COLO668 (cell line): ENCODE data around the gene CRNKL1.

Source experiments
- DNase-seq: peaks from one replicate; lab custom pipeline; 2025; ENCODE audit not compliant: unreplicated experiment; lab: John Stamatoyannopoulos, UW

CRNKL1 gene

GRCh38 chr20:20052074-20052970, at the start of gene CRNKL1, which contains the start of gene CFAP61:
Gene CRNKL1, minus strand, starts transcription at chr20:20052466. Its CDS starts 124 bp downstream, at chr20:20052342.
Gene CFAP61, plus strand, starts transcription at chr20:20052532. Its CDS starts 4,122 bp downstream, at chr20:20056654.
- DNase-seq, result peak; percentile 97

DNA sequence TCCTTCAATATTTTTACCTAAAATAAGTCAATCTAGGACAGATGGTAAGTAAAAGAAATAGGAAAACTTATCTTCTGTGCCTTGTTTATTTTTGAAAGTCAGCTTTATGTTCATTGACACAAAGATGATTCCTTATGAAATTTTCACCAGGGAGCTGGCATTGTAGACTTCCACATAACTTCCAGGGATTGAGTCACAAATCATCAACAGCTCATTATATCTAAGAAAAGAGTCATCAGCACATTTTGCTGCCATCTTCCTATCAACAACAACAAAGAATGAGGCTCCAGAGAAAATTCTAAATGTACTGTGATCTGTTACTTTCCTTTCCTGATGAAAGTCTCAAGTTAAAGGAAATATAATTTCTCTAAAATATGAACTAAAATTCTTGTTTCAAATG, 48.6 kb upstream of the CRNKL1 start:
- no peak for DNase-seq

DNA sequence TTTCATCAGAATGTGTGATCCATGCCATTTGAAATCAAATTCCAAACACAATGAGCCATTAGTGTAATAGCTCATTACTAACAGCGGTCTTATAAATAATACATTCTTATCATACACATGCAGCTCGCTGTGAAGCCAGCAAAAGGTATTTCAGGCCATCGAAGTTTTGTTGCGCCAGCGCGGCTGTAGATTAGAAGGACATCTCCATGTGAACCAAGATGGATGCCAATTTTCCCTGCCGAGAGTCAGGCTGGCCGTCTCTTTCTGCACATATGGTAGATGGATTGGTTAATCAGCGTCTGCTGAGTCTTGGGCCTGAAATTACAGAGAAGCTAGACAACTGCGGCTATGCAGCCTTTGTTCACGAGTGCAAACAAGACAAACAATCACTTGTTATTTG, 44.2 kb upstream of the CRNKL1 start:
- no peak for DNase-seq

DNA sequence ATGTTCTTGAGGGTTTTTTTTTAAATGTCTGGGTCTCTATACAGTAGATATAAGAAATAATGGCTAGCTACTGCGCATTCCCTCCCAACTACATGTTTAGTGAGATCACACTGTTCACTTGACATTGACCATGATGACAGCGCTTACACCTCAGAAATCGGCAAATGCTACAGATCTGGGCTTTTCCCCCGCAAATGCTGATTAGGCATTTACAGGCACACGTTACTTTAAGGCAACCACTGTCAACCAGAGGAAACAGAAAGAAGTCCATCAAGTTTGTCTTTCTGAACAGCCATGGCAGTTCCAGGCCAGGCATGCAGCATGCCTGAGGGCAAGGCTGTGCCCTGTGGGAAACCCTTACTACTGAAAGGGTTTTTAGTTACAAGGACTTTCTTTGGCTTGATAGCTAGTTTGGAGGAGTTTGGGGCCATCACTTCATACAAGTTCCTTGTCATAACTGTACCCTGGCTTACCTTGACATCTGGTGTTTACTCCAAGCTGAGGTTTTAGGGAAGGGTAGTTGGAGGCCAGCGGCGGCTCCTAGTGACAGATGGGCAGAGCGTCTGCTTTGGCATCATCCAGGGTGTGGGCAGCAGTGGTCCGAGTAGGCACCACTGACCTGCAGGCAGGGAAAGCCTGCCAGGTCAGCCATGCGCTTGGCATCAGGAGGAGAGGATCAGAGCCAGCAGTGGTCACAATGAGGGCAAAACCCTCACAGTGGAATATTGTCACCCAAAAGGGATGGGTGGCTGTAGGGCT, 43.0 kb upstream of the CRNKL1 start:
- no peak for DNase-seq

DNA sequence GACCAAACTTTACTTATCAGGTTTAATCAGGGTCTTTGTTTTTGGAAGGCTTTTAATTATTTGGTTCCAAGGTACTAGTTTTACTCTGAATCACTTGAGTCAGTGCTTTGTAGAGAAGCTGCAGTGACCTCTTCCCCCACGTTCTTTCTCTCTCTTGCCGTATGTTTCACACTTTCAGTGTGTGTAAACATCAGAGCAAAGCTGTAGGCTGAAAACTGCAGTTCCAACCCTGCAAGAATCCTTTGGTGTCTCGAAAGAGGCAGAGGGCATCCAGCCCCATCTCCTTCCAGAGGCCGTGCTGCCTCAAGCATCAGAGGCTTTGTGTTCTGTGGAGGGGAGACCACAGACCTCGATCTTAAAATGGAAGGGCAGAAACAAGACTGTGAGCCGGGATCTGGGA, 42.1 kb upstream of the CRNKL1 start:
- no peak for DNase-seq

- DNase-seq, result no peak
These were observed 40.6 kb upstream of the CRNKL1 start for GRCh38 chr20:20092827-20093226.

DNA sequence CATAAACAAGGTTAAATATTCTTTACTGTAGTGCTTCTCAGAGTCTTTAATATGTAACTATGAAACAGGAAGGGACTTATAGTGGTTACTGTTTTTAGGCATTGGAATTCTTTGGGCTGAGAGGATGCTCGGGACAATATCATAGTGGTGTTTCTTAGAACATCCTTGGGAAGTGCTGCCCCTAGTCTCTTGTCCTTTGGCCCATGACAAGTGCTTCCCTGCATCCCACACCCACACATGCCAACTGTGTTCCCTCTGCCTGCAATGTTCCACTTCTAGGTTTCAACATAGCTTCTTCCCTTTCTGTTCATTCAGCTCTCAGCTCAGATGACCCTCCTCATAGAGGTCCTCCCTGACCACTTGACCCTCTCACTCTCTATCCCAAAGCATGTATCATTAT, 37.7 kb upstream of the CRNKL1 start:
- no peak for DNase-seq

GRCh38 chr20:20089018-20089417, 36.8 kb upstream of the CRNKL1 start:
- no peak for DNase-seq

GRCh38 chr20:20085812-20086211, 33.5 kb upstream of the CRNKL1 start:
- DNase-seq, result no peak

DNA sequence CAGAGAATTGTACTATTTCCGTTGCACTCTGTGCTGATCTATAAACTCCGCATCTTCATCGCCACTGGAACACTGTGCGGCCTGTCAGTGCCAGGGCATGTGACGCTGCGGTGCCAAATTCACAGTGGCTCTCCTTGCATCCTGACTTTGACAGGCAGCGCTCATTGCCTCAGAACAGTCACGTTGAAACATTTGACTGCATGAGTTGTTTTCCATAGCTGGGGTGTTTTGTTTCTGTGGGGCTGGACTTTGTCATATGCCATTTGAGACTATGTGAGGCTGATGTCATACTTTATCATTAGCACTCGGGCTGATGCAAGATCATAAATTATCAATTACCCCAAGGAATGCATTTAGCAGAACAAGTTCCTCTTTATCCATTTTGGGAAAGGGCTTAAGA, 32.8 kb upstream of the CRNKL1 start:
- peak; percentile 24 for DNase-seq

DNA sequence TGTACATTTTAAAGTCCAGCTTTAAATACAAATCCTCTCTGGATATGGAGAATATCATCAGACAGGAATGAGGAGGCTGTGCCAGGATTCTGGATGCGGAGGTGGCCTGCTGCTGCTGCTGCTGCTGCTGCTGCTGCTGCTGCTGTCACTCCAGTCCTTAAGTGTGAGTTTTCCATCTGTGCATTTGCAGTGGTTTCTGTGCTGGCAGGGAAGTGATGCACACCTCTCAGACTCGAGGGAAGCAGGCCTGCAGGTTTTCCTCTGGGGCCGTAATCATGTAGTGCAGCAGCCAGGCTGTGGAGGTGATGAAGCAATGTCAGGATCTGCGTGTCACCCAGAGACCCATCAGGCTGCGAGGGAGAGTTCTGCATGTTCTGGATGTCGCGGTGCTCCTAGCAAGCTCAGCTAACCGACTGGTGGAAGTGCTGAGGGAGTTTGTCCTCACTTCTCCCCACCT, 32.1 kb upstream of the CRNKL1 start:
- DNase-seq, result no peak

DNA sequence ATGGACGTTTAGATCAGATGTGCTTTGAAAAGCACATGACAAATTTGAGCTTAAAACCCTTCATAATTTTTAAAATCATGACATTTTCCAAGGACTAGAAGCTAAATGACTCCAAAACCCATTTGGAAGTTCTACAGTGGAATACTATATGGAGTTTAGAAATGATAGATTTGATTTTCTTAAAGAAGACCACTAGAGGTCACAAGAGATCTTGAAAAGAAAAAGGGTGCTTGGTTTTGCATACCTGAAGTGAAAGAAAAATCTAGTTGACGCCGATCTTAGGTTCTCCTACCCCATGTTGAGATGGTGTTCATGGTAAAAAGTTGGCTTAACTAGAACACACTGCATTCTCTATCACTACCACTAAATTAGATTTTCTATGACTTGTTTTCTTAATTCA, 31.5 kb upstream of the CRNKL1 start:
- DNase-seq, result no peak

- peak; percentile 50 for DNase-seq
These were observed 27.0 kb upstream of the CRNKL1 start for GRCh38 chr20:20079102-20079784.

DNA sequence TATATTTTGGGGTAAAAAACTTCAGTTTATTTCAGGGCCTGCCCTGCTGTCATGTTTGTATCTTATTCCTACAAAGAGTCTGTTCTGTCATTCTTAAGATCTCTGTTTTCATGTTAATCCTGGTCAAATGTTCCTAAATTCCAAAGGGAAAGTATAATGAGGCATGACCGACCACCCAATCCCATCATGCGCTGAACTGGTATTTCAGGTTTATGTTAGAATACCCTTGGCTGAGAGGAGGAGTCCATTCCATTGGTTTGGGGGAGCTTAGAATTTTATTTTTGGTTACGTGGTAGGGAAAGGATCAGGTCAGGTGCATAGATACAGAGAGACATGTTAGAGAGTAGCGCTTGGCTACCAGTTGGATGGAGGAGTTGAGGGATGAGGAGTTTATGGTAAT, 25.8 kb upstream of the CRNKL1 start:
- DNase-seq, result no peak

DNA sequence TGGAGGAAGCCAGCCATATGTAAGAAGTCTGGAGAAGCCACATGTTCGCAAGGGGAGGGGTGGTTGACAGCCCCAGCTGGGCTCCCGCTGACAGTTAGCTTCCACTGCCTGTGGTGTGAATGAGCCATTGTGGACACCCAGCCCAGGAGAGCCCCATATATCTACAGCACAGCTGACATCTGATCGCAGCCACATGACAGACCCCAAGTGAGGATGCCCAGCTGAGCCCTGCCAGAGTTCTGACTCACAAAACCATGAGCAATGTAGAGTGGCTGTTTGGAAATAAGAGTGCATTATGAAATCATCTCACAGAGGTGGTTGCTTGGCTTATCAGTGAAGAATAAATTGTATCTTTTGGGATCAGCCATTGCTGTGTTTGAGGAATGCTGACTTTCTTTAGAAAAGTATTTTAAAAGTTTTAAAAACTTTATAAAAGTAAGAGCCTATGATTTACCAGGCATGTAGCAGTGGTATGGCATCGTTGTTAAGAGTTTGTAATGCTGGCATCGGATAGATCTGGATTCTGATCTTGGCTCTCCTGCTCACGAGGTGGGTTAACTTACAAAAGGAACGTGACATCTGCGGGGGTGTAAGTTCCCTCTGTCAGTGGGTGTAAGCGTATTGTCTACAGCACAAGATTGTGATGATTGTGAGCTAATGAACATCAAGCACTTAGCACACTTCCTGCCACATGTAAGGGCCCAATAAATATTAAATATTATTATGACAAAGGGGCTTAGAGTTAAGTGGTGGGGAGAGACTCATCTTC, 24.2 kb upstream of the CRNKL1 start:
- no peak for DNase-seq

GRCh38 chr20:20075032-20075431, 22.8 kb upstream of the CRNKL1 start:
- DNase-seq, result no peak

DNA sequence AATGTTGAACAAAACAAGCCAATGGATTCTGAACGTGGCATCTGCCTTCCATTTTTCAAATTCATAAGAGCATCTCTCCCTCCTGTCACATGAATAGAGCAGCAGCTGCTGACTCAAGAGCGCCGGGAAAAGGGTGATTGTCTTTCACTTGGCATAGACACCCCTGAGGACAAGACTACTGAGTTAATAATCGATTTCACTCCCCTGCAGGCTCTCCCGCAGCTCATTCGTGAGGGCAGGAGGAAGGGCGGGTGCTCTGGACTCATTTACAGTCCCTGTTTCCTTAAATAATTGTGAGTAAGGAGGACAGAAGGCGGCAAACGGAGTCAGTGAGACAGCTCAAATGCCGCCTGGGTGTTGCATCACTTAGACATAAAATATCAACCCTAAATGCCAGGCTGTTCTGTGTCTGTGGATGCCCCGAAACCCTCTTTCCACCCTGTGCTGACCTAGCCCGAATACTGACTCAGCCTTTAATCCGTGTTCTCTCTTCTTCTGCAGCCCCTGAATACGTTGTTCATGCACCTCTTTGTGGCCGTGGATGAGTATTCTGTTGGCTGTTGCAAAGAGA, 21.6 kb upstream of the CRNKL1 start:
- DNase-seq, result peak; percentile 63

GRCh38 chr20:20070871-20071726, 18.8 kb upstream of the CRNKL1 start:
- no peak for DNase-seq

- DNase-seq, result no peak
These were observed 13.1 kb upstream of the CRNKL1 start for GRCh38 chr20:20065361-20065760.
